Hematopoietic multipotent progenitor cell treated with erythropoietin and hydrocortisone succinate and interleukin-3 and kit ligand, for 4 days (in vitro differentiated cells): ENCODE results near the gene OR13A1.
"Not testable (repeated sequence)": the region's sequence is repeated elsewhere in the genome, so short reads cannot be mapped to it uniquely, and the experiment has no call there.

Source experiments
- DNase-seq: peaks from one replicate; pipeline ENCODE4 v3.0.0-alpha.2; 2015

OR13A1 gene, protein sequence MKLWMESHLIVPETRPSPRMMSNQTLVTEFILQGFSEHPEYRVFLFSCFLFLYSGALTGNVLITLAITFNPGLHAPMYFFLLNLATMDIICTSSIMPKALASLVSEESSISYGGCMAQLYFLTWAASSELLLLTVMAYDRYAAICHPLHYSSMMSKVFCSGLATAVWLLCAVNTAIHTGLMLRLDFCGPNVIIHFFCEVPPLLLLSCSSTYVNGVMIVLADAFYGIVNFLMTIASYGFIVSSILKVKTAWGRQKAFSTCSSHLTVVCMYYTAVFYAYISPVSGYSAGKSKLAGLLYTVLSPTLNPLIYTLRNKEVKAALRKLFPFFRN

DNA sequence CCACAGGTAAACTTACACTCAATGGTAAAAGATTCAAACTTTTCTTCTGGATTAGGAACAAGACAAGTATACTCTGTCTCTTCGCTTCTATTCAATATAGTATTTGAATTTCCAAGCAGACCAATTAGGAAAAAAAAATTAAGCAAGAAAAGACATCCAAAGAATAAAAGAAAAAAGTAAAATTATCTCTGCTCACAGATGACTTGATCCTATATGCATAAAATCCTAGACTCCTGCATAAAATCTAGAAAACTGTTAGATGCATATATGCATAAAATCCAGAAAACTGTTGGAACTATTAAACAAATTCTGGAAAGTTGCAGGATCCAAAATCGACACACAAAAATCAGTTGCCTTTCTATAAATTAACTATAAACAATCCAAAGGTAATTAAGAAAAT is at the start of gene OR13A1:
TSS of gene OR13A1 (minus strand) at position 101 of the 400 bp plus-strand sequence. CDS start 11,186 bp downstream, outside the sequence.
- no peak for DNase-seq

DNA sequence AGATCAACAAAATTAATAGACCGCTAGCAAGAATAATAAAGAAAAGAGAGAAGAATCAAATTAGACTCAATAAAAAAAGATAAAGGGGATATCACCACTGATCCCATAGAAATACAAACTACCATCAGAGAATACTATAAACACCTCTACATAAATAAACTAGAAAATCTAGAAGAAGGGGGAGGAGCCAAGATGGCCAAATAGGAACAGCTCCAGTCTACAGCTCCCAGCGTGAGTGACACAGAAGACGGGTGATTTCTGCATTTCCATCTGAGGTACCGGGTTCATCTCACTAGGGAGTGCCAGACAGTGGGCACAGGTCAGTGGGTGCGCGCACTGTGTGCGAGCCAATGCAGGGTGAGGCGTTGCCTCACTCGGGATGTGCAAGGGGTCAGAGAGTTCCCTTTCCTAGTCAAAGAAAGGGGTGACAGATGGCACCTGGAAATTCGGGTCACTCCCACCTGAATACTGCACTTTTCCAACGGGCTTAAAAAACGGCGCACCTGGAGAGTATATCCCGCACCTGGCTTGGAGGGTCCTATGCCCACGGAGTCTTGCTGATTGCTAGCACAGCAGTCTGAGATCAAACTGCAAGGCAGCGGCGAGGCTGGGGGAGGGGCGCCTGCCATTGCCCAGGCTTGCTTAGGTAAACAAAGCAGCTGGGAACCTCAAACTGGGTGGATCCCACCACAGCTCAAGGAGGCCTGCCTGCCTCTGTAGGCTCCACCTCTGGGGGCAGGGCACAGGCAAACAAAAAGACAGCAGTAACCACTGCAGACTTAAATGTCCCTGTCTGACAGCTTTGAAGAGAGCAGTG is 46.8 kb upstream of the OR13A1 start:
- not testable (repeated sequence) for DNase-seq

- not testable (repeated sequence) for DNase-seq
These were observed 43.6 kb upstream of the OR13A1 start for GRCh38 chr10:45358961-45359360.

DNA sequence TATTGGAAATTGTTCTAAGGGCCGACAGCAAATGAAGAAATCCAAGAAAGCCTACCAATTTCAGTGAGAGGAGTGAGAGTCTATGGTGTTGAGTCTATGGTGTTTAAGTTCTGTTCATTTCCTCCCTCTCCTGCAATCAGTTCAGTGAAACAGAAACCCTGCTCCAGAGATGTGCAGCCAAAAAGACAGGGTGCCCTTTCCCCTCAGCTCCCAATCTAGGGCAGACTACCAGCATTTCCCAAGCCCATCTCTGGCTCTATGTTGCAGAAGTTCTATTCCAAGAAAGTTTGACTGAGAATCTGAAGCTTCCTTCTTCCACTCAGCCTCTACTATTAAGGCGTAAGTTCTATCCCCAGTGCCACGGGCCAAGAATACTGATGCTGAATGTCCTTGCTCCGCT is 40.1 kb upstream of the OR13A1 start:
- DNase-seq: no peak

DNA sequence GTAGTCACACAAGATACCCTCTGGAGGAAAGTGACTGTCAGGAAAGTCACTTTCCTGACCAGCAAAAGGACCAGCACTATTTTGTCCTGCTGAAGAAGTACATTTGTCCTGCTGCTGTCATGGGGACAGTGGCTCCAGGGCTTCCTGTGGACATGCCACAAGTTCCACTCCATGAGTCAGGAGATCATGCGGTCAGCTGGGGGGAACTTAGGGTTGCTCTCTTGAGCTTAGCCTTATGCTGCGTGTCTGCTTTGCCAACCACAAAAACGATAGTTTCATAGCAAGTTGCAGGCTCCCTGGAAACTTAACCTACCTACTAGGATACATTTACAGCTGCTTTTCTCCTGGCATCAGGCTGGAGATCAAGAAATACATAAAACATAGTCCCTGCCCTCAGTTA is 38.9 kb upstream of the OR13A1 start:
- no peak for DNase-seq

DNA sequence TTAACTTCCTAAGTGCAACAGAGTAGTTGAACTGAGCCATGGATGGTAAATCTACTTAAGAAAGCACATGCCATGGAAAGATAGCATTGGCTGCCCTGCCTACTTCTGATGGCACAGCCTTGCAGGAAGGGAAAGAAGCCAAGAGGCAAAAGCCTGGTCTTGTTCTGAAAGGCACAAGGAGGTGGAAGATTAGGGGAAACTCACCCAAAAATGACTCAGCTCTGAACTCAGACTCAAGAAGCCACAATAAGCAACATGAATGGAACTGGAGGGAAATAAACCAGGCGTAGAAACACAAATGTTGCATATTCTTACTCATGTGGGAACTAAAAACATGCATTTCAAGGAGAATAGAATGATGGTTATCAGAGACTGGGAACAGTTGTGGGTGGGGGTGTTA is 37.8 kb upstream of the OR13A1 start:
- peak; percentile 77 for DNase-seq

DNA sequence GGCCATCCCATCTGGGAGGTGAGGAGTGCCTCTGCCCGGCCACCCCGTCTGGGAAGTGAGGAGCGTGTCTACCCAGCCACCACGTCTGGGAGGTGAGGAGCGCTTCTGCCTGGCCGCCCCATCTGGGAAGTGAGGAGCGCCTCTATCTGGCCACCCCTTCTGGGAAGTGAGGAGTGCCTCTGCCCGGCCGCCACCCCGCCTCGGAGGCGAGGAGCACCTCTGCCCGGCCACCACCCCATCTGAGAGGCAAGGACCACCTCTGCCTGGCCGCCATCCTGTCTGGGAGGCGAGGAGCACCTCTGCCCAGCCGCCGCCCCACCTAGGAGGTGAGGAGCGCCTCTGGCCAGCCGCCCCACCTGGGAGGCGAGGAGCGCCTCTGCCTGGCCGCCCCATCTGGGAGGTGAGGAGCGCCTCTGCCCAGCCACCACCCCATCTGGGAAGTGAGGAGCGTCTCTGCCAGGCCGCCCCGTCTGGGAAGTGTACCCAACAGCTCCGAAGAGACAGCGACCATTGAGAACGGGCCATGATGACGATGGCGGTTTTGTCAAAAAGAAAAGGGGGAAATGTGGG is 32.9 kb upstream of the OR13A1 start:
- not testable (repeated sequence) for DNase-seq

GRCh38 chr10:45347464-45347863 is 32.1 kb upstream of the OR13A1 start:
- not testable (repeated sequence) for DNase-seq

- not testable (repeated sequence) for DNase-seq
These were observed 31.4 kb upstream of the OR13A1 start for GRCh38 chr10:45346652-45347335.

- not testable (repeated sequence) for DNase-seq
These were observed 25.0 kb upstream of the OR13A1 start for GRCh38 chr10:45340420-45340819.

GRCh38 chr10:45339894-45340293 is 24.5 kb upstream of the OR13A1 start:
- DNase-seq: no peak

- DNase-seq: not testable (repeated sequence)
These were observed 16.4 kb upstream of the OR13A1 start for GRCh38 chr10:45331824-45332223.

DNA sequence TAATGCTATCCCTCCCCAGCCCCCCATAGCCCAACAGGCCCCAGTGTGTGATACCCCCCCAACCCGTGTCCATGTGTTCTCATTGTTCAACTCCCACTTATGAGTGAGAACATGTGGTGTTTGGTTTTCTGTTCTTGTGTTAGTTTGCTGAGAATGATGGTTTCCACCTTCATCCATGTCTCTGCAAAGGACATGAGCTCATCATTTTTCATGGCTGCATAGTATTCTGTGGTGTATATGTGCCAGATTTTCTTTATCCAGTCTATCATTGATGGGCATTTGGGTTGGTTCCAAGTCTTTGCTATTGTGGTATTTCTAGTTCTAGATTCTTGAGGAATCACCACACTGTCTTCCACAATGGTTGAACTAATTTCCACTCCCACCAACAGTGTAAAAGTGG is 11.5 kb upstream of the OR13A1 start:
- DNase-seq: not testable (repeated sequence)

GRCh38 chr10:45325116-45325515 is 9.7 kb upstream of the OR13A1 start:
- DNase-seq: no peak

DNA sequence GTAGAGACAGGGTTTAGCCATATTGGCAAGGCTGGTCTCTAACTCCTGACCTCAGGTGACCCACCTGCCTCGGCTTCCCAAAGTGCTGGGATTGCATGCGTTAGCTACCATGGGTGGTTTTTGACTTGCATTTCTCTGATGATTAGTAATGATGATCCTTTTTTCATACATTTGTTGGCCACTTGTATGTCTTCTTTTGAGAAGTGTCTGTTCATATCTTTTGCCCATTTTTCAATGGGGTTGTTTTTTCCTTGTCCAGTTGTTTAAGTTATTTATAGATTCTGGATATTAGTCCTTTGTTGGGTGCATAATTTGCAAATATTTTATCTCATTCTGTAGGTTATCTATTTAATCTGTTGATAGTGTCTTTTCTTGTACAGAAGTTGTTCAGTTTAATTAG is 4.3 kb upstream of the OR13A1 start:
- DNase-seq: no peak

DNA sequence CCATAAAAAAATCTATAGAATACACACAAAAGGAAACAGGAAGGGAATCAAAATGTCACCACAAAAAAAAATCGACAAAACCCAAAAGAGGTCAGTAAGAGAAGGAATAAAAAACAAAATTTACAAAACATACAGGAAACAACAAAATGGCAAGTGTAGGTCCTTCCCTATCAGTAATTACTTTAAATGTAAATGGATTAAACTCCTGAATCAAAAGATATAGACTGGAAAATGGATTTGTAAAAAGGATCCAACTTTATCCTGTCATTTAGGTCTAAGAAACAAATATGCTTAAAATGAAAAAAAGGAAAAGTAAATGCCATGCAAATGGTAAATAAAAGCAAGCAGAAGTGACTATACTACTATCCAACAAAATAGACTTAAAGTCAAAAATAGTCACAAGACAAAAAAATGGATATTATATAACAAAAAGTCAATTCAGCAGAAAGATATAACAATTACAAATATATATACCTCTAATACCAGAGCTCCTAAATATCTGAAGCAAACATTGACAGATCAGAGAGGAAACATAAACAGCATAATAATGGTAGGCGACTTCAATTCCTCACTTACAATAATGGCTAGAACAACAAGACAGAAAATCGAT is 2.0 kb downstream of the OR13A1 start:
- no peak for DNase-seq

- DNase-seq: peak; percentile 83
These were observed 6.7 kb downstream of the OR13A1 start for GRCh38 chr10:45308707-45309106.

GRCh38 chr10:45302573-45302972 is 12.8 kb downstream of the OR13A1 start:
- DNase-seq: peak; percentile 50

DNA sequence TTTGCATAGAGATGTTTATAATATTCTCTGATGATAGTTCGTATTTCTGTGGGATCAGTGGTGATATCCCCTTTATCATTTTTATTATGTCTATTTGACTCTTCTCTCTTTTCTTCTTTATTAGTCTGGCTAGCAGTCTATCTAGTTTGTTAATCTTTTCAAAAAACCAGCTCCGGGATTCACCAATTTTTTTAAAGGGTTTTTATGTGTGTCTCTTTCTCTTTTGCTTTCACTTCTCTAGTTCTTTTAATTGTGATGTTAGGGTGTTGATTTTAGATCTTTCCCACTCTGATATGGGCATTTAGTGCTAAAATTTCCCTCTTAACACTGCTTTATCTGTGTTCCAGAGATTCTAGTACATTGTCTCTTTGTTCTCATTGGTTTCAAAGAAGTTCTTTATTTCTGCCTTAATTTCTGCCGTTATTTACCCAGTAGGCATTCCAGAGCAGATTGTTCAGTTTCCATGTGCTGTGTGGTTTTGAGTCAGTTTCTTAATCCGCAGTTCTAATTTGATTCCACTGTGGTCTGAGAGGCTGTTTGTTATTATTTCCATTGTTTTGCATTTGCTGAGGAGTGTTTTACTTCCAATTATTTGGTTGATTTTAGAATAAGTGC is 17.0 kb downstream of the OR13A1 start:
- DNase-seq: not testable (repeated sequence)

DNA sequence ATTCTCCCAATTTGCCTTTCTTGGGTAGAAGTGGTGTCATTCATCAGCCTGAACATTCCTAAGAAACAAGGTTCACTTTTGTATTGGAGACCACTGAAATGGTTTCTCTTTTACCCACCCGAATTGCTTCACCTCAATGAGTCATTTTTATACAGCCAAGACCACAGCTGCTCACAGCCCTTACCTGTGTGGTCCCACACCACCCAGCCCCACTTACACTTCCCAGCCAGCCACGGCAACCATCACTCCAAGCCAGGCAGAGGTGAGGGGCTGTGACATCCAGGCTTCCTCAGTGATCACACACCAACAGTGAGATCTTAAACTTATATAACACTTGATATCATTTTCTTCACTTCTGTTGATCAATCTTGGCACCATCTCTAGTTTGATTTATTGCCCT is 20.7 kb downstream of the OR13A1 start:
- DNase-seq: no peak

DNA sequence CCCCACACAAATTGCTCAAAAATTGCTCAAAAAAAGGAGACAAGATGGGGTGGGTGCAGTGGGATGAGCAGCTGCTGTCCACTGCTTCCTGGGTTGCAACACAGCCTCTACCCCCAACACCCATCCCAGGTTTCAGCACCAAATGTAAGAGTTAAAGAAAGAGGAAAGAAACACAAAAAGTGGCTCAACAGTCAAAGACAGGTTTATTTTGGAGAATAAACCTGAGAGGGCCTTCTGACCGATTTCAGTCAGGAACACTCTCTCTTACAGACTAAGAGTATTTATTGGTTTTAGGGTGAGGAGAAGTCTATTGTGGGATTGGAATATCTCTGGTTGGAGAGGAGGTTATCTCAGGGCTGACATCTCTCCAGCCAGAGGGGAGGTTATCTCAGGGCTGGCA is 28.4 kb downstream of the OR13A1 start:
- DNase-seq: no peak

- DNase-seq: no peak
These were observed 33.3 kb downstream of the OR13A1 start for GRCh38 chr10:45282061-45282460.
